ENCODE data around the gene SLC39A8.
"Not testable (repeated sequence)": the region's sequence is repeated elsewhere in the genome, so short reads cannot be mapped to it uniquely, and the experiment has no call there.

SLC39A8 gene

DNA sequence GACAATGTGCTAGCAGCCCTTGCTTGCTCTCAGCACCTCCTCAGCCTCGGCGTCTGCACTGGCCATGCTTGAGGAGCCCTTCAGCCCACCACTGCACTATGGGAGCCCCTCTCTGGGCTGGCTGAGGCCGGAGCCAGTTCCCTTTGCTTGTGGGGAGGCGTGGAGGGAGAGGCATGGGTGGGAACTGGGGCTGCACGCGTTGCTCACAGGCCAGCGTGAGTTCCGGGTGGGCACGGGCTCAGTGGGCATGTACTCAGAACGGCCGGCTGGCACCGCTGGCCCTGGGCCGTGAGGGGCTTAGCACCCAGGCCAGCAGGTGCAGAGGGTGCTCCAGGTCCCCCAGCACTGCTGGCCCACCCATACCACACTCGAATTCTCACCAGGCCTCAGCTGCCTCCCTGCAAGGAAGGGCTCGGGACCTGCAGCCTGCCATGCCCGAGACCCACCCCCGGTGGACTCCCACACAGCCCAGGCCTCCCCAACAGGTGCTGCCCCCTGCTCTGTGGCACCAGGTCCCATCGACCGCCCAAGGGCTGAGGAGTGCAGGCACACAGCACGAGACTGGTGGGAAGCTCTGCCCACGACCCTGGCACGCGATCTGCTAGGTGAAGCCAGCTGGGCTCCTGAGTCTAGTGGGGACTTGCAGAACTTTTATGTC, 100.3 kb downstream of the SLC39A8 start:
- TF ChIP-seq, protein P1, sequence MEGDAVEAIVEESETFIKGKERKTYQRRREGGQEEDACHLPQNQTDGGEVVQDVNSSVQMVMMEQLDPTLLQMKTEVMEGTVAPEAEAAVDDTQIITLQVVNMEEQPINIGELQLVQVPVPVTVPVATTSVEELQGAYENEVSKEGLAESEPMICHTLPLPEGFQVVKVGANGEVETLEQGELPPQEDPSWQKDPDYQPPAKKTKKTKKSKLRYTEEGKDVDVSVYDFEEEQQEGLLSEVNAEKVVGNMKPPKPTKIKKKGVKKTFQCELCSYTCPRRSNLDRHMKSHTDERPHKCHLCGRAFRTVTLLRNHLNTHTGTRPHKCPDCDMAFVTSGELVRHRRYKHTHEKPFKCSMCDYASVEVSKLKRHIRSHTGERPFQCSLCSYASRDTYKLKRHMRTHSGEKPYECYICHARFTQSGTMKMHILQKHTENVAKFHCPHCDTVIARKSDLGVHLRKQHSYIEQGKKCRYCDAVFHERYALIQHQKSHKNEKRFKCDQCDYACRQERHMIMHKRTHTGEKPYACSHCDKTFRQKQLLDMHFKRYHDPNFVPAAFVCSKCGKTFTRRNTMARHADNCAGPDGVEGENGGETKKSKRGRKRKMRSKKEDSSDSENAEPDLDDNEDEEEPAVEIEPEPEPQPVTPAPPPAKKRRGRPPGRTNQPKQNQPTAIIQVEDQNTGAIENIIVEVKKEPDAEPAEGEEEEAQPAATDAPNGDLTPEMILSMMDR (IDR thresholded peaks at IDR 0.05; ENCODE audit: low read length, missing control alignments) = no peak
- DNase-seq (ENCODE audit: low read depth) = no peak
- H3K4me3 ChIP-seq (replicated peaks; ENCODE audit: low read depth, low read length) = no peak overlapping the region

DNA sequence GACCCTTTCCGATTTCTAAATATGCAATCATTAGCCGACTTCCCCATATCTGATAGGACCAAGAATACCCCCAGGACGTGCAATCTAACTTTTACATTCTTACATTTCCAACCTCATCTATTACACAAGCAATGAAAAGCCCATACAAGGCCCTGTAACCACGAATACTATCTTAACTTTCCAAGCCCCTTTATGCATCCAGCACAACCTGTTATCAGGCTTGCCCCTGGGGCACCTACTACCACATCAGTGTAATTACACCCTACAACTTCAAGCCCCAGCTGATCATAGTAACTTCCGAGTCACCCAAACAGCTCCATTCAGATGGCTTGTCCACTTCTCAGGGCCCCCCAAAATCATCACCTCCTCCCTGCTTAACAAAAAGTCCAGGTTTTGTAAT, 102.0 kb downstream of the SLC39A8 start:
- not testable (repeated sequence) for H3K4me3 ChIP-seq (replicated peaks; ENCODE audit: low read depth, low read length); DNase-seq (ENCODE audit: low read depth)

DNA sequence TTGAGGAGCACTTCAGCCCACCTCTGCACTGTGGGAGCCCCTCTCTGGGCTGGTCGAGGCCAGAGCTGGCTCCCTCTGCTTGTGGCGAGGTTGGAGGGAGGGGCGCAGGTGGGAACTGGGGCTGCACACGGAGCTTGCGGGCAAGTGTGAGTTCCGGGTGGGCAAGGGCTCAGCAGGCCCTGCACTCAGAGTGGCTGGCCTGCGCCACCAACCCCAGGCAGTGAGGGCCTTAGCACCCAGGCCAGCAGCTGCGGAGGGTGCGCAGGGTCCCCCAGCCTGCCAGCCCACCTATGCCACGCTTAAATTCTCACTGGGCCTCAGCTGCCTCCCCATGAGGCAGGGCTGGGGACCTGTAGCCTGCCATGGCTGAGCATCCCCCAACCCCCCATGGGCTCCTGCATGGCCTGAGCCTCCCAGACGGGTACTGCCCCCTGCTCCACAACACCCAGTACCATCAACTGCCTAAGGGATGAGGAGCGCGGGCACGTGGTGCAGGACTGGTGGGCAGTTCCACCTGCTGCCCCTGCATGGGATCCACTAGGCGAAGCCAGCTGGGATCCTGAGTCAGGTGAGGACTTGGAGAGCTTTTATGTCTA, 110.9 kb downstream of the SLC39A8 start:
- DNase-seq (ENCODE audit: low read depth) = no peak
- TF ChIP-seq, protein P1 (IDR thresholded peaks at IDR 0.05; ENCODE audit: low read length, missing control alignments) = no peak
- H3K4me3 ChIP-seq (replicated peaks; ENCODE audit: low read depth, low read length) = no peak overlapping the region

DNA sequence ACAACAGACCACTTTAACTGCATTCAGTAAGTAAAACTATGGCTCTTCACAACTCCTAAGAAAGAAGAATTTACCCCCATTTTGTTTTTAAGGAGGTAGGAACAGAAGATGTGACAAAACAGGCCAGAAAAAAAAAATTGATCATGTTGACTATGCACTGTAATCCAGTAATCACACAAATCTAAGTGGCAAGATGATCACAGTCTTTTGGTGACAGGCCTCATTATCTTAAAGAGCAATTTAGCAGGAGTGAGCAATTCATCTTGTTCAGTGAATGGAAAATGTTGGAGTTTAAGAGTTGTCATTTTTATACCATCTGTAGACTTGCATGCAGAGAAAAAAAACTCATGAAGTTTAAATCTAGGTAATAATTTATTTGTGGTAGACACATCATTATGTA, 115.1 kb downstream of the SLC39A8 start:
- no peak for DNase-seq (ENCODE audit: low read depth)
- TF ChIP-seq, protein P1 (IDR thresholded peaks at IDR 0.05; ENCODE audit: low read length, missing control alignments) = no peak

DNA sequence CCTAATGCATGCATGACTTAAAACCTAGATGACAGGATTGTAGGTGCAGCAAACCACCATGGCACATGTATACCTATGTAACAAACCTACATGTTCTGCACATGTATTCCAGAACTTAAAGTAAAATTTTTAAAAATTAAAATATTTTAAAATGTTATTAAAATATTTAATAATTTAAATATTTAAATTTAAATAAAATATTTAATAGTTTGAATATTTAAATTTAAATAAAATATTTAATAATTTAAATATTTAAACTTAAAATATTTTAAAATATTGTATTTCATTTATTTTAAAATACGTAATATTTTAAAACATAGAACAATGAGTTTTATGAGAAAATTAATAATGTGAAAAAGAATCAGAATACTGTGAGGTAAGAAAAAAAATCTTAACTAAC, 117.9 kb downstream of the SLC39A8 start:
- no peak for DNase-seq (ENCODE audit: low read depth)
- no peak overlapping the region for H3K4me3 ChIP-seq (replicated peaks; ENCODE audit: low read depth, low read length)
- TF ChIP-seq, protein P1 (IDR thresholded peaks at IDR 0.05; ENCODE audit: low read length, missing control alignments) = no peak

More for the DNA sequence above, 115.1 kb downstream of the SLC39A8 start:
- no peak overlapping the region for H3K4me3 ChIP-seq (replicated peaks; ENCODE audit: low read depth, low read length)

DNA sequence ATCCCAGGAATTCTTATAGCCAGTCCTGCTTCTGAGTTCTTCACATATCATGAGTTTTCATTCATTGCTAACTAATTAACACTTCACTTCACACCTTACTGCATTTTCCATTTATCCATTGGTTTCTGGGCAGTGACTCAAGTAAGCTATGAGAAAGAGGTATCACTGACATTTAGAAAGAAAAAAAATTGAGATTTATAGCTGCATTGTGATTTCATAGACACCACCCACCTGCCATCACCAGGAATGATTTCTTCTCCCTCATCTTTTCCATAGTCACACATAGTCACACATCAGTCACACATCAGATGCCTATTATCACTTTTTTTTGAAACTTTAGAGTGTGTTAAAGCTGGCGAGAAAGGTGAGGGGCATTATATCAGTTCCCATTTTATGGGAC, 121.8 kb downstream of the SLC39A8 start:
- no peak overlapping the region for H3K4me3 ChIP-seq (replicated peaks; ENCODE audit: low read depth, low read length)
- TF ChIP-seq, protein P1 (IDR thresholded peaks at IDR 0.05; ENCODE audit: low read length, missing control alignments) = no peak
- no peak for DNase-seq (ENCODE audit: low read depth)

DNA sequence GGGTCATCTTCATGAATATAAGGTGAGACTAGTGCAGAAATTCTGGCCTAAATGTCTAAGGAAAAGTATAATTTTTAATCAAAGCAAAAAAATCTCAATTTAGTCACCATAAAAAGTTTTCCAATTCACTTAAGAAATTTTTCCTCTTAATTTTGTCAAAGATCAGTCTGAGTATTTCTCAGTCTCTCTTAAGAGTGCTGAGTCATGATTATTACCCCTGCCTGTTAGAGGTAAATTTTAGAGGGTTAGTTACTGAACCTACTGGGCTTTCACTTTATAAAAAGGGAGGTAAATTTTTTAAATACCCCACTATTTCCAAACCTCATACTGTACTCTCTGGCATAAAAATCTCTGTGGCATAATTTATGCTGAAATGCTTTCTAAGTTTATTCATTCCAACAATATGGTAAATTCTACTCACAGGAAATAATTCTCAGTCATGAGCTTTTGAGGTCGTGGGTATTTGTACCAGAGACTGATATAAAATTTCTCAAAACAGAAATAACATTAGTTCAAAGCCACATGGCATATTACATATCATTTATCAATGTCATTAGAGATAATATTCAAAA, 122.4 kb downstream of the SLC39A8 start:
- TF ChIP-seq, protein P1 (IDR thresholded peaks at IDR 0.05; ENCODE audit: low read length, missing control alignments) = no peak
- H3K4me3 ChIP-seq (replicated peaks; ENCODE audit: low read depth, low read length) = no peak overlapping the region
- no peak for DNase-seq (ENCODE audit: low read depth)
